DMS53 treated with DMSO at 0.1 percent for 48 hours (cell line): Measurements from ENCODE around the gene RBL2.

Source experiments
- DNase-seq: peaks from one replicate; lab custom pipeline; 2025; ENCODE audit not compliant: unreplicated experiment; lab: John Stamatoyannopoulos, UW

The RBL2 gene

DNA sequence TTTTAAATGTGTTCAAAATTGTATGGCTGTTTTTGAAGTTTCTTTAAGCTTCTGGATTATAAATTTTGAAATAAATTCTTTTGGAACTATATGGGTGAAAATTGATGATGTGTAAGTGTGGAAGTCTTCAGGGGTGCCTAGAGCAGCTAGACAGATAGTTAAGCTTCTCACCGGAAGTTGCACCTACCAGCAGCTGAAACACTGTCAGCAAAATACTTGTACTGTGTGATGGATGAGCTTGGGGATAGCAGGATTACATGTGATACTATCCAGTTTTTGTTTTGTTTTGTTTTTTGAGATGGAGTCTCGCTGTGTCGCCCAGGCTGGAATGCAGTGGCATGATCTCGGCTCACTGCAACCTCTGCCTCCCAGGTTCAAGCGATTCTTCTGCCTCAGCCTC is 19.7 kb downstream of the RBL2 start:
- no peak for DNase-seq

DNA sequence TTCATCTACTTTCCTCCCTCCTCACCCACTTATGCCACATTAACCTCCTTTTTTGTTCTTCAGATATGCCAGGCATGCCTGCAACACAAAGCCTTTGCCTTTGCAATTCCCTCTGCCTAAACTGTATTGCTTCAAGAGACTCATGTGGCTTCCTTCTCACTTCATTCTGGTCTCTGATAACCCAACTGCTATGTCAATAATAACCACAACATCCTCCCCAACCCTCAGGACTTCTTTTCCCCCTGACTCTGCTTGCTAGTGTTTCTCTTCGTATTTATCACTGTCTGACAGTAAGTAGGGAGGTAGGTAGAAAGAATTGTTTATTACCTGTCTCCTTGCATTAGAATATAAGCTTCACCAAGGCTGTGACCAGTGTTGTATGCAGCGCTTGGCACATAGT is 22.4 kb downstream of the RBL2 start:
- DNase-seq: no peak

DNA sequence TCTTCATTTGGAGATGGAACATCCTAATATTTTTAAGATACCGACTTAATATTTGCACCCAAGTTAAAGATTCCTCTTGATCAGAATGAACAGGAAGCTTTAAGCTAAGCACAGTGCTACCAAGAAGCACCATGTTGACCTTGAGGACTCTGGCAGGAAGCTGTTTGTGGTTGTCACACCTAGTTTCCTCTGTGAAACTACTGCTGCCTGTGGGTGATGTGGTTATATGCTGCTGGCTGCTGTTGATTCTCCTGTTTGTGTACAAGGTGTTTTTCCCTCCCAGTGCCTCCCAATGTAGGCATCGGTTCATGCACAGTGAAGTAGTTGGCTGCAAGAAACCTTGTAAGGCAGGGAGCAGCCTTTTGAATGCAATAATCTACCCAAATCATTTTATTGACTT is 23.4 kb downstream of the RBL2 start:
- no peak for DNase-seq

DNA sequence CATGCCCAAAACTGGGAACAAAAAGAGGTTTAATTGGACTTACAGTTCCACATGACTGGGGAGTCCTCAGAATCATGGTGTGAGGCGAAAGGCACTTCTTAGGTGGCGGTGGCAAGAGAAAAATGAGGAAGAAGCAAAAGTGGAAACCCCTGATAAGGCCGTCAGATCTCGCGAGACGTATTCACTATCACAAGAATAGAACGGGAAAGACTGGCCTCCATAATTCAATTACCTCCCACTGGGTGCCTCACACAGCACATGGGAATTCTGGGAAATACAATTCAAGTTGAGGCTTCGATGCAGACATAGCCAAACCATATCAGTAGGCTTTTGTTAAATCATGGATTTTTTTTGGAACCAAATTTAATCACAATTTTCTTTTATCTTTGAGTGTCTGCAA is 24.4 kb downstream of the RBL2 start:
- DNase-seq: no peak

DNA sequence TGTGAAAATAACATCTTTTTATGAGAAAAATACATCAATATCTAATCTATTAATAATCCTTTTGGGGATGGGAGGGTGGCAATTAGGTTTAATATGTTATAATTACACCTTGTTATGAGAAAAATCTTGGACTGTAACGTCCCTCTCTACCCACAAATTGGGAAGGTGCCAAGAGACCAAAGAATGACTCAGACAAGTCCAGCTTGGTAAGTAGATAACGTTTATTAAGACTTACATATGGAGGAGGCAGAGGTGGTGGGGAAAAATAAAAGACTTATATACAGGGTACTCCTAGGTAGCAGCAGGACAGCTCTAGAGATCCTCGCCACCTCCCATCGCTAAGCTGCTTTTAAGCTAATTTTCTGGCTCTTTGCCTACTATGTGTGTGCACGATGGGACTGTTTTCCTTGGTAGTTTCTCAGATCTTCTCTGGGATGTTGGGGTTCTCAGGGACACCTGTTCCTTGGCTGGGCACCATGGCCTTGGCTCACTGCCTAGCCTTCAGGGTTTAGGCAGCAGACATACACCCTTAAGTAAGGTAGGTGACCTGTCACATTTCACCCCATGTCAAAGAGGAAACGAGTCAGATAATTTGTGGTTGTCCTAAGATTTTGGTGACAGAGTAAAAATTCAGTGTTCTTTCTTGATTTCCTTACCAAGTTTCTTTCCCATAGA is 31.5 kb downstream of the RBL2 start:
- no peak for DNase-seq

DNA sequence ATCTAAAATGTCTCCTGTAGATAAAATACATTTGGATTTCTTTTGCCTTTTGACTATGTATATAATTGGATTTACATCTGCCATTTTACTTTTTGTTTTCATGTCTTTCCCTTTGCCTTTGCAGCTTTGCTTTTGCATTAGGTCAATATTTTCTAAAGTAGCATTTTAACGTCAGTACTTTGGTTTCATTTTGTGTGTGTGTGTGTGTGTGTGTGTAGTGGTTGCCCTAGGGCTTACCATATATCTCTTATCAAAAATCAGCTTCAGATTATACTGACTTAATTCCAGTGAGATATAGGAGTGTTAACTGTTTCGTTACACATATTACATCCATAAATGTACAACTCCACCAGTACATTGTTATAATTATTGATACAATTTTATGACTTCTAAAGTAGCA is 42.6 kb downstream of the RBL2 start:
- DNase-seq: no peak

DNA sequence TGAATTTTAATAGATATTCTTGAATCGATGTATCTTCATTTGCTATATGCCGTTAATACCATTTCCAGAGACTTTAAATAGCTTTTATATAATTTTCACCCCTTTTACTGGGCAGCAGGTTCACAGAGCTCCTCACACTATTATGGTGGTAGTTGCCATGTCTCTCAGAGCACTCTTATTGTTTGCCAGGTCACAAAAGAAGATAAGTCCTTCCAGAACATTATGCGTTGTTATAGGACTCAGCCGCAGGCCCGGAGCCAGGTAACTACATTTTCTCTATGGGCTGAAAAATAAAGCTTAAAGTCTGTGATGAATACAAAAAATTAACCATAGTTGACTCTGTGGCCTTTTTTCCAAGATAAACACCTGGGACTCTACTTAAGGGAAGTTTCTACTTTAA is 44.7 kb downstream of the RBL2 start:
- DNase-seq: no peak

DNA sequence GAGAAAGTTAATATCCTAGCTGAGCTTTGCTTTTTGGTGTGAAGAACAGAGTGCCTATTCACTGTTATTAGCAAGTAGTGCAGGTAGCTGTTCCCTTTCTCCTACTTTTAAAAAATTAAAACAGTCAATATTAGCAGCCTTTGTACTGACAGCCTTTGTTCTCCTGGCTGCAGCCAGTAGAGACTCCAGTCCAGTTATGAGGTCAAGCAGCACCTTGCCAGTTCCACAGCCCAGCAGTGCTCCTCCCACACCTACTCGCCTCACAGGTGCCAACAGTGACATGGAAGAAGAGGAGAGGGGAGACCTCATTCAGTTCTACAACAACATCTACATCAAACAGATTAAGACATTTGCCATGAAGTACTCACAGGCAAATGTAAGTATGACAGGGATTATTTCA is 46.1 kb downstream of the RBL2 start:
- no peak for DNase-seq

DNA sequence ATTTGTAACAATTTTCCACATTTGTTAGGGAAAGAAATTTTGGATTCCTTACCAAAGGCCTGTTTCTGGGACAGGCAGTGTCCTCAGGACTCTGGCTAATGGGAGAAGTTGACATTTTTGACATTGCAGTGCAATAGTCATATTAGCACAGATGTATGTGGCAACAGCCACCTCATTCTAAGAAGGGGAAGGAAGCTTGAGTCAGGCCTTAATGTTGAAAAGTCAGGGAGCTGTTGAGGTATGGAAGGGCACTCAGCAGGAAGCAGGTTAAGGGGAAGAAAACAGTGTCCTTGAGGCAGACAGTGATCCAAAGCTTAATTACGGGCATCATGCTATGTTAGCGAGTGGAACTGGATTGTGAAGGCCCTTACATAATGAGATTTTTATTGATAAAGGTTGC is 47.9 kb downstream of the RBL2 start:
- DNase-seq: no peak

DNA sequence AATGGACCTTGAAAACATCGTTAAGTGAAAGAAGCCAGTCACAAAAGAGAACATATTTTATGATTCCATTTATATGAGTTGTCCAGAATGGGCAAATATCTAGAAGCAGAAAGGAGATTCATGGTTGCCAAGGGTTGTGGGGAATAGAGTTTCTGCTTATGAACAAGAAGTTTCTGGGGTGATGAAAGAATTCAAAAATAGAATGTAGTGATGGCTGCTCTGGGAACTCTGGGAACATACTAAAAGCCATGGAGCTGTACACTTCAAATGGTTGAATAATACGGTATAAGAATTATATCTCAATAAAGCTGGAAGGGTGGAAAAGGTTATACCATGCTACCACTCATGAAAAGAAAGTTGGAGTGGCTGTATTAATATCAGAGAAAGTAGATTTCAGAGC is 50.3 kb downstream of the RBL2 start:
- DNase-seq: no peak

DNA sequence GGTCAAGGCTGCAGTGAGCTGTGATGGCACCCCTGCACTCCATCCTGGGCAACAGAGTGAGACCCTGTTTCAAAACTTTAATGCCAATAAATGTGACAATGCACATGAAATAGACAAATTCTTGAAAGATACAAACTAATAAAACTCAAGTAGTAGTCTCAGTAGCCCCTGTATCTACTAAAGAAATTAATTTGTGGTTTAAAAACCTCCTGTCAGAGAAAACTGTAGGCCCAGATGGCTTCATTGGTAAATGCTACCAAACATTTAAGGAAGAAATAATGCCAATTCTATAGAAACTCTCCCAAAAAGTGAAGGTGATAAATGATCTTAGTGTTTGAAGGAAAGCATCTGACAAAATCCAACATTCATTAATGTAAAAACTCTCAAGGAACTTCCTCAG is 52.0 kb downstream of the RBL2 start:
- DNase-seq: no peak

DNA sequence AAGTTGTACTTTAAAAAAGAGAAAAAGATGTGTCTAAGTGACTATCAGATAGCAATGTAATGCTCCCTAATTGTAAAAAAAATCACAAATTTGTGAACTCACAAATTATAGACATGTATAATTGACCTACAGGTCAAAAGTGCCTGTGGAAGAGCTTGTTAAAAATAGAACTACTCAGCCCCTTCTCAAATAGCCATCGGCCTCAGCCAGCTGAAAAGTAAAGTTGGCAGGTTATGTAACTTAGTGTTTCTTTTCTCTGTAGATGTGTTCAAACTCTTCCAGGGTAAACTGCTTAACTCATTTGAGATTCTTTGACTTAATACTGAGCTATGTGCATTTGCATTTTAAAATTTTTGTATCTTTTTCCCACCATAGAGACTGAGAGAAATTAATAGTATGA is 55.5 kb downstream of the RBL2 start:
- no peak for DNase-seq

DNA sequence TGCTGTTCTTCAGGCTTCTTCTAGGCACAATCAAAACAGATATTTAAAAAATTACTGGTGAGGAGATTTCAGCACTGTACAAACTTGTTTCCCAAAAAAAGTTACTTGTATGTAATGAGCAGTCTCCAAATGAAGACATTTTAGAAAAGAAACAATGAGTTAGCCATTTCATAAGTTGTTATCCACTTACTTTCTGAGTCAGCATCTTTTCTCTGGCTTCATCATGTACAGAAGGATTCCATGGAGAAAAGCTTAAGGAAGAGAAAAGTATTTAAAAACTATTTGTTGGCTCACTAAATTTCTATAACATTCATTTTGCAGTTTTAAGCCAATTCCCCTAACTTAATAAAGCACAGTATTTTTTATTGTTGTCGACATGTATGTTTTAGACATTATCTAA is 58.2 kb downstream of the RBL2 start:
- no peak for DNase-seq

DNA sequence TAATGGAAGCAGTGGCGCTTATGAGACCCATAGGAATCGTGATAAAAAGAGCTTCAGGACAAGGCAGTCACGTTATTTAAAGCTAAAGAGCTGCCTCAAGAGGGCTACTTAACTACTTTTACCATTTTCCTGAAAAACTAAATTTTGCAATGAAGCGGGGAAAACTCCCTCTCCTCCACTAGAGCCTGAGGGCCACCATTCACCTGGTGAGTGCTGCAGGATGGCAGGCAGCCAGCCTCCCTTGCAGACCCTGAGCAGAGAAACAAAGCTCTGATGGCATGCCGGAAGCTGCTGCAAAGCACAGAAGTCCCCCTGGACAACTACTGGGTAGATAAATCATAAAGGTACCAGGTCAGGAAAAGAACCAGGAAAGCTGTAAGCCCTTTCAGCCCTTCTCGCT is 60.4 kb downstream of the RBL2 start:
- DNase-seq: no peak

DNA sequence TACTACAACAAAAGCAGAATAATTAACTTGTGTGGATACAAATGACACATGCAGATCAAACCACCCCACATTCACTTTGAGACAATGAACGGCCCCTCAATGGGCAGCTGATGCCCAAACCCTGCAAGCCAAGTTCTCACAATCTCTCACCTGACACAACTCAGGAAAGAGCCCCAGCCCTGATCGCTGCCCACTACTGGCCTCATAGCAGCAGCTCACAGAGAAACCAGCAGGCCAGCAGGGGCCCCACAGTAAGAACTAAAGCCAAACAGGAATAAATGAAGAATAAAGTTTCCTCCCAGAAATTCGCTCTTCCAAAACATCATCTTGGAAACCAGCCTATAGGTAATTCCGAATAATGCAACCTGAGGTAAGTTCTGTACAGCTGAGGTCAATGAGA is 61.1 kb downstream of the RBL2 start:
- DNase-seq: no peak

DNA sequence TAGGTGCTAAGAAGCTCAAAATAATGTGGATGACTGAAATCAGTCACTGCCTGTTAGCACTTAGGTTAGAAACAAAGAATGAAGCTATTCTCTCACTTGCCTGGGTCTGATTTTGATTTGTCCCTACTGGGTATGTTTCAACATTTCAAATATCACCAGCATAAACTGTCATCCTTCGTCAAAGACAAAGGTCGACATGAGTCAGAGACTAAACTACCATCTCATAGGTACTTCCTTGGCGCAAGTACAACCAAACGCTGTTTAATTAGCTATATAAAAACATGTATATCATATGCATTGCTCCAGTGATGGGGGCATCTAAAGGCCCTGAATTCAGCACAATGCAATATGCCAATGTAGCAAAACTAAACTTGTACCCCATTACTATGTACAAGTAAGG is 64.7 kb downstream of the RBL2 start:
- DNase-seq: no peak

DNA sequence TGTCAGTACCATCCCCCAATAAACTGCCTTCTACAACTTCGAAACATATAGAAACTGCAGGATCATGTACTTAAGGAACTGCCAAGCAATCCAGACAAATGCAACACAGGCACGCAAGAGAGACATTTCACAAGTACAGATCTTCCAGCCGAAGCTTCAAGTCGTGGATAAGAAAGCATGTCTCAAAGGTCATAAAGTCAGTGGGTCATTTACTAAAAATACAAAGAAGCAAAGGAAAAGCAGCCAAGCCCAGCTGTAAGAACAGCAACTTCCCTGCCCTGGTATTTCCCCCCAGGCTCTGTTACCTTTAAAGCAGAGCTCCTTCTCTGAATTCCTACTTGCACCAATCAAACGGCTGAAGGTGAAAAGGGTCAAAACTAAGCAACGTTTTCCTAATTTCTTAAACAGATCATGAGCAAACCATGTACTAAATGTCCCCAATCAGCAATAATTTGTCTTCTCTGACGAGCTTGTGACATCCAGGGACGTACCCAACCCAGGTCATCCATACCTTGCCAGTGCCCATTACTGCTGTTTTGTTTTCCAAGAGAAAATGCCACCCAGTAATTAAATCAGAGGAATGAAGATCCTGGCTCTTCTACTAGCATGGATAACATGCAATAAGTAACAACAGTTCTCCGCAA is 67.1 kb downstream of the RBL2 start:
- no peak for DNase-seq

DNA sequence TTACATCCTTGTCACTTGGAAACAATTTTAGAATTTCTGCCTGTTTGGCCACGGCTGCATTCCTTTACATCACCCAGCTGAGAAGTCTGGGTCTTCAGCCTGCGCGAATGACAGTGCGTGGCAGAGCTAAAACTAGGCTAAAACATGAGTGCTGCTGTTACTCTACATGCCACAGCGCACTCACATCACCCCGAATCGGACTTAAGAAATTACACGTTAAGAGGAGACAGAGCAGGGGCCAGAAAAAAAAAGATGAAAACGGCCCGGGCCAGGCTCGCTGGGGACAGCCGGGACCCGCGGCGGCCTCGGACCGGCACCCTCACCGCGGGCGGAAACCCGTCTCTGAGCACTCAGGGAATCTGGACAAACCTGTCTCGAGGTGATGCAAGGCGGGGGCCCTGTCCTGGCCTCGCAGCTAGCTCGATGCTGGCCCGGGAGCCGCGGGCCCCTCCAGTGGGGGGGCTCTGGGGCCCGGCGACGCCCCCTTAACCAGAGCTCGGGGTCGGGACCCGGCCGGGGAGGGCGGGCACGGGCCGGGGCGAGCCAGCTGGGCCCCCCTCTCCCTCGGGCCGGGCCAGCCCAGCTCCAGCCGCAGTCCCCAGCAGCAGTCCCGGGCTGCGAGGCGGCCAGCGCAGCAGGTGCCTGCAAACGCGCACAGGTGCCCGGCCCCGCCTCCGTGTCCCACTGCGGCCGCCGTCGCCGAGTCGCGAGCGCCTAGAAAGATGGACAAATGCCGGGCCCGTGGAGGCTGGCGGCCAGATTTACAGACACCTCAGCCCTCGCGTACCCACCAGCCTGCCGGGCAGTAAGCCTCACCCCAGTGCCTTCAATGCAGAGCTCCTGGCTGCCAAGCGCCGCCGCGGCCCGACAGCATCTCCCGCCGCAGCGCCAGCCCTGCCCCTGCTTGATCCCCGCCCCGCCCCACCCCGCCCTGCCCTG is 68.3 kb downstream of the RBL2 start, which contains the start of gene AKTIP:
TSS of gene AKTIP (minus strand) at position 879 of the 939 bp plus-strand sequence. CDS start 2,950 bp downstream, outside the sequence.
- DNase-seq: peak; percentile 75

DNA sequence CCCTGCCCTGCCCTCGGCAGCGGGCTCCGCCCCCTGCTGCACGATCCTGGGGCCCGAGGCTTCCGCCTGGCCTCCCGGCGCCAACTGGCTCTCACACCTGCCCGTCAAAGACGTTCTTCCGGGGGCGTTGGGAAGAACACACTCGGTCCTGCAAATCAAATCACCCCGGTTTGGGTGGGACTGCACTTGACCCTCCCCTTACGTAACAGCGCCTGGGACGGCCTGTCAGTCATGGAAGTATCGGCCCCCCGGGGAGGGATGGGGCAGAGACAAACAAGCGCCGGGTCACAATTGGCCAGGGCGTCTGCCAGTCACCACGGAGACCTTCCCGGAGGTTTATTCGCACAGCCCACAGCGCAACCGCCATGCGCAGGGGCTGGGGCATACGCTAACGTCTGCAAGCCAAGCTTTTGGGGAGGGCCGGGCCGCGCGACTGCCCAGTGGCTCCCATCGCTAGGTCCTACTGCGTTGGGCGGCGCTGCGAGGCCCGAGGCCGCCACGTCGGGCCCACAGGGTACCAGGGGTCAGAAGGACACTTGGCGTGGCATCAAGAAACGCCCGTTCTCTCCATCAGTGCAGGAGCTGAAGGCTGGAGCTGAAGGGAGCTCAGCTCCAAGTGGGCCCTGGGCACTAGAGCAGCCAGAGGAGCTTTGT is 69.1 kb downstream of the RBL2 start:
- DNase-seq: peak; percentile 99

DNA sequence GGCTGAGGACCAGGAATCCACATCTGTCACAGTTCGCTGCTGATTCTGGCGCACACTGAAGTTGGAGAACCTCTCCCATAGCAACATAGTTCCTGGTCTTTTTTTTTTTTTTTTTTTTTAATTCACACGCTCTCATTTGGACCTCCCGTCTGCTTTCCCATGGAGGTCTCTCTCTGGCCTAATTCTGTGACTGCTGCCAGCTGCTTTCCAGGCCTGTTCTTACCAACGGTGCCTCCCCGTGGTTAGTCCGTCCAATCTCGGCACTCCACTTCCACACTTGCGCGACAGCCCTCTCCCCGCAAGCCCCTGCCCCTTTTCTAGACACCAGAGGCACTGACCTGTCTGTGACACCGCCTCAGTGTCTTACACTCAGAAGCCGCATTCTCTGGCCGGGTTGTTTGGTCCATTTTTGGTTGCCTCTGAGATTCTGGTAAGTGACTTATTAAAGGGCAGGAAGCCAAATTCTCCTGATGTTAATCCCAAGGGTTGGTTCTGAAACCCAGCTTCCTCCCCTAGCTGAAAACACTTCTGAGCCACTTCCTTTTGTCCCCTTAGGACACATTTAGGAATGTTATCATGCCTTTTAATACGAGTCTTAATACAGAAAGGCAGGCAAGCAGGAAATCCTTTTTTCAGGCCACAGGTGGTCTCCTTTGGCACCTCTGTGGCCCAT is 69.9 kb downstream of the RBL2 start:
- no peak for DNase-seq

DNA sequence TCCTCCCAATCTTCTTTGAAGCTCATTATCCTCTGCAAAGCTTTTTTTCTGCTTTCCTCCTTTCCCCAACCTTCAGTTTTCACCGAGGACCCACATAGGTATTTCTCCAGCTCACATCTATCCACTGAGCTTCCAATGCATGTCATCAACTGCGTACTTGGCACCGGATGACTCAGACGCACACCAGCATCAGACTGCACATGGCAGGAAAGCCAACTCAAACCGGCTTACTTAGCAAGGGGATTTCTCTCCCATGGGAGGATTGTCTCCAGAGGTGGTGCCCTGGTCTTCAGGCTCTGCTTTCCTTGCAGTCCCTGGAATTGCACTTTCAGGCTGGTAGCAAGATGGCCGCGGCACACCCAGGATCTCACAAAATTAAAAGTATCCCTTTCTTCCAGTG is 70.4 kb downstream of the RBL2 start:
- DNase-seq: no peak
